Colon (tissue), 2 donors: ENCODE data around the gene PSORS1C2.

Experiments
- FAIRE-seq: peaks from 2 replicates; lab custom pipeline; 2012; peaks lifted over from hg19 to GRCh38; lab: Jason Lieb, UNC
- donor health status: control.
- donor health status: control.

Gene PSORS1C2

GRCh38 chr6:31140643-31141042, 1.8 kb upstream of the PSORS1C2 start:
- FAIRE-seq: no peak

- no peak for FAIRE-seq
Observed at GRCh38 chr6:31139599-31139998, 733 bp upstream of the PSORS1C2 start.

- no peak for FAIRE-seq
Observed at GRCh38 chr6:31135710-31136109, 3.2 kb downstream of the PSORS1C2 start.

- no peak for FAIRE-seq
Observed at GRCh38 chr6:31132806-31133205, 6.1 kb downstream of the PSORS1C2 start.

GRCh38 chr6:31131595-31131994, 7.3 kb downstream of the PSORS1C2 start:
- no peak for FAIRE-seq

- FAIRE-seq: no peak
Observed at GRCh38 chr6:31130751-31131150, 8.1 kb downstream of the PSORS1C2 start.

GRCh38 chr6:31129130-31129529, 9.7 kb downstream of the PSORS1C2 start:
- no peak for FAIRE-seq

- FAIRE-seq: no peak
Observed at GRCh38 chr6:31128093-31128676, 10.7 kb downstream of the PSORS1C2 start.

- no peak for FAIRE-seq
Observed at GRCh38 chr6:31126396-31127175, 12.3 kb downstream of the PSORS1C2 start.

GRCh38 chr6:31125586-31126363, 13.1 kb downstream of the PSORS1C2 start:
- FAIRE-seq: no peak

- FAIRE-seq: no peak
Observed at GRCh38 chr6:31125162-31125561, 13.7 kb downstream of the PSORS1C2 start.

GRCh38 chr6:31122791-31123706, 15.8 kb downstream of the PSORS1C2 start:
- FAIRE-seq: no peak

GRCh38 chr6:31121131-31121790, 17.6 kb downstream of the PSORS1C2 start:
- no peak for FAIRE-seq

- FAIRE-seq: no peak
Observed at GRCh38 chr6:31120151-31120915, 18.5 kb downstream of the PSORS1C2 start, which contains the start of gene CDSN. TSS of gene CDSN (minus strand) at chr6:31120446. CDS start at chr6:31120419, 27 bp downstream.

GRCh38 chr6:31118178-31118577, 20.7 kb downstream of the PSORS1C2 start:
- no peak for FAIRE-seq

GRCh38 chr6:31116661-31117385, 22.0 kb downstream of the PSORS1C2 start:
- FAIRE-seq: no peak

GRCh38 chr6:31115941-31116560, 22.8 kb downstream of the PSORS1C2 start:
- FAIRE-seq: no peak

GRCh38 chr6:31114970-31115849, 23.7 kb downstream of the PSORS1C2 start:
- no peak for FAIRE-seq
